ENCODE measurements around the gene CFAP74.
A peak's percentile ranks its signal among the peaks of the same experiment; 100 is the strongest.

The CFAP74 gene

DNA sequence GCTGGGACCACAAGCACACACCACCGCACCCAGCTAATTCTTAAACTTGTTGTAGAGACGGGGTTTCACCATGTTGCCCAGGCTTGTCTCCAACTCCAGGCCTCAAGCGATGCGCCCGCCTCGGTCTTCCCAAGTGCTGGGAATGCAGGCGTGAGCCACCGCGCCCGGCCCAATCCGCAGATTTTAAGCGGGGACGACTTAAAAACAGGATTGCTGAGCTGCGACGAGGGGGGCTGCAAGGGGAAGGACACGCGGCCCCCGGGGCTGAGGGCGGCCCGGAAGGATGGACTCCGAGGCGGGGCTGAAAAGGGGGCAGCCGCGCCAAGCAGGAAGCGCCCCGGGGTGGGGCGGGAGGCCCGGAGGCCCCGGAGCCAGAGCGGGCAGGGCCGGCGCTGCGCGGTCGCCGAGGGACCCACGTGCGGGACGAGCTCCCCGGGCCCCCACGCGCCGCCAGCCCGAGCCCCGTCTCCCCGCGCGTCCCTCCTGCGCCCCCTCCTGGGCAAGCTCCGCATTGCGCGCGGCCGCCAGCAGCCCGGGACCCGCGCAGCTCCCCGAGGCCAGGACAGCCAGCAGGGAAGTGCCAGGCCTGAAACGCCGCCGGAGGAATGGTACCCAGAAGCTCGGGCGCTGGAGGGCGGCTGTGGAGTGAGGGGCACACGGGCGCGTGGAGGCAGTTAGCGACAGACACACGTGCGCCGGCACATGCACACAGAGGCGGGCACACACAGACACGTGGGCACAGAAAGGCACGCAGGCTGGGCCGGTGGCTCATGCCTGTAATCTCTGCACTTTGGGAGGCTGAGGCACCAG is 41.1 kb upstream of the CFAP74 start:
- H3K4me3 ChIP-seq (ENCODE audit: low read depth, low read length): no peak overlapping the region

DNA sequence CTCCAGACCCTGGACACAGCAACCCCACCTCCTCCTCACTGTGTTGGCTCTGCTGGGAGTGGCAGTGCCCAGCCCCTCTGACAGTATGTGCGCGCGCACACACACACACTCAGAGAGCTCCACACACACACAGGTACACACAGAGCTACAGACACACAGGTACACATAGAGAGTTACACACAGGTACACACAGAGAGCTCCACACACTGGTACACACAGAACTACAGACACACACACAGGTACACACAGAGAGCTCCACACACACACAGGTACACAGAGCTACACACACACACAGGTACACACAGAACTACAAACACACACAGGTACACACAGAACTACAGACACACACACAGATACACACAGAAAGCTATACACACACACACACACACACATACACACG is 40.3 kb upstream of the CFAP74 start:
- no peak overlapping the region for H3K4me3 ChIP-seq (ENCODE audit: low read depth, low read length)
- TF ChIP-seq, protein P1, sequence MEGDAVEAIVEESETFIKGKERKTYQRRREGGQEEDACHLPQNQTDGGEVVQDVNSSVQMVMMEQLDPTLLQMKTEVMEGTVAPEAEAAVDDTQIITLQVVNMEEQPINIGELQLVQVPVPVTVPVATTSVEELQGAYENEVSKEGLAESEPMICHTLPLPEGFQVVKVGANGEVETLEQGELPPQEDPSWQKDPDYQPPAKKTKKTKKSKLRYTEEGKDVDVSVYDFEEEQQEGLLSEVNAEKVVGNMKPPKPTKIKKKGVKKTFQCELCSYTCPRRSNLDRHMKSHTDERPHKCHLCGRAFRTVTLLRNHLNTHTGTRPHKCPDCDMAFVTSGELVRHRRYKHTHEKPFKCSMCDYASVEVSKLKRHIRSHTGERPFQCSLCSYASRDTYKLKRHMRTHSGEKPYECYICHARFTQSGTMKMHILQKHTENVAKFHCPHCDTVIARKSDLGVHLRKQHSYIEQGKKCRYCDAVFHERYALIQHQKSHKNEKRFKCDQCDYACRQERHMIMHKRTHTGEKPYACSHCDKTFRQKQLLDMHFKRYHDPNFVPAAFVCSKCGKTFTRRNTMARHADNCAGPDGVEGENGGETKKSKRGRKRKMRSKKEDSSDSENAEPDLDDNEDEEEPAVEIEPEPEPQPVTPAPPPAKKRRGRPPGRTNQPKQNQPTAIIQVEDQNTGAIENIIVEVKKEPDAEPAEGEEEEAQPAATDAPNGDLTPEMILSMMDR (IDR thresholded peaks at IDR 0.05; ENCODE audit: low read depth, low read length): no peak

More for the DNA sequence above, 41.1 kb upstream of the CFAP74 start:
- TF ChIP-seq, protein P1 (IDR thresholded peaks at IDR 0.05; ENCODE audit: low read depth, low read length): peak; percentile 70

DNA sequence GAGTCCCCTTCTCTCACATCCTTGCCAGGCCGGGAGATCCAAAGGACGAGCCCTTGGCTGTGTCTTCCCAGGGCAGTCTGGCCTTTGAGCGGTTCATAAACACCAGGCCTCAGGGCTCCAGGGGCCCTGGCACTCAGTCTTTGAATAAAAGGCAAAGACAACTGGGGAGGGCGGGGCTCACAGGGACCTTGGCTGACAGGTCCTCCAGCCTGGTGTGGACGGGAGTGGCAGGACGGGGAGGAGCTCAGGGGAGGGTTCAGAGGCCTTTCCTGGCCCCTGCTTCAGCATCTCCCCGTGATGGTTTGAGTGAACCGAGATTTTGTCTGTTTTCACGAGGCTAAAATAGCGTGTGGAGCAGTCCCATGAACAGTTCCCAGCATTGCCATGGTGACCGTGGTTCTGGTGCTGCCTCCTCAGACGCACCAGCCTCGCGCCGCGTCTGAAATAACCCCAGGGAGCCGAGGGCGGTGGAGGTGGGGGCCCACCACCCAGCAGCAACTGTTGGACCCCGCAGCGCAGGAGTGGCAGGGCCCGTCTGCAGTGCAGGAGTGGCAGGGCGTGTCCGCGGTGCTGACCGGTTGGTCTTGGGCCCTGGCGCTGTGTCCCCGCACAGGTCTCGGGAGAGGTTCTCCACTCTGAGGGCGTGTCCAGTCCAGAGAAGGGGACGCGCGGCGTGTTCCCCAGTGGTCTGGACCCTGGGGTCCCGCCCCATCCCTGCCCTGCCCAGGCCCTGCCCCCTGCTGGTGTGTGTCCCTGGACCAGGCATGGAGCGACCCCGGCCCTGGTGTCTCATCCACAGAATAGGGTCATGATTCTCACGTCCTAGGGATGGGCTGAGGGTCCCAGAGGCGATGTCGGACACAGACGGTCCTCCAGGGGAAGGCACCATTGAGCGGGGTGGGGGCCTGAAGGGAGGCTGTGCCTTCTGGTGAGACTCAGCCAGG is 39.5 kb upstream of the CFAP74 start:
- TF ChIP-seq, protein P1 (IDR thresholded peaks at IDR 0.05; ENCODE audit: low read depth, low read length): no peak
- no peak overlapping the region for H3K4me3 ChIP-seq (ENCODE audit: low read depth, low read length)

DNA sequence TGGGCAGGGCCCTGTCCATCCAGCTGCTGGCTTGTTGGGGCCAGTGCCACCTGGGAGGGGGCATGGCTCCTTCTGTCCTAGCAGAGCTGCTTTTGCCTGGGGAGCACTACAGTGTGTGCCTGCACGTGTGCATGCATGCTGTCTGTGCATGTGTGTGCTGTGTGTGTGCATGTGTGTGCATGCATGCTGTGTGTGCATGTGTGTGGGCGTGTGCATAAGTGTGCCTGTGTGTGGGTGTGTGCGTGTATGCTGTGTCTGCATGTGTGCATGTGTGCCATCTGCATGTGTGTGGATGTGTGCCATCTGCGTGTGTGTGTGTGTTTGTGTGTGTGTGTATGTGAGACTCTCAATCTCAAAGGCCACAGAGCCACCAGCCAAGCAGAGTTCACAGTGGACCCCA is 38.3 kb upstream of the CFAP74 start:
- TF ChIP-seq, protein P1 (IDR thresholded peaks at IDR 0.05; ENCODE audit: low read depth, low read length): no peak
- H3K4me3 ChIP-seq (ENCODE audit: low read depth, low read length): no peak overlapping the region

DNA sequence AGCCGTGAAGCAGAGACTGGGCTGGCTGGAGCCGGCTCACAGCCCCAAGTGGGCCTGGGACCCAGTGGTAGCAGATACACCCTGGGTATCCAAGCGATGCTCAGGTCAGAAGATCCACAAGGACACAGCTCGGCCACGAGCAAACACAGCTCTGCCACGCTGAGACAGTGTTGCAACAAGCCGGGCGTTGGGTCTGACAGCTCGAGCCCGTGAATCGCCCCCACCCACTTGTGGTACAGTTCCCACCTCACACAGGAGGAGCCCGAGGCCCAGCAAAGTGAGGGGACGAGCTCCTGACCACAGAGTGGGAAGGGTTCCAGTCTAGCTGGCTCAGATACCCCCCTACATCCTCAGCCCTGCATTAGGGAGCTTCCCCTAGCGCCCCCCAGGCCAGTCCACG is 37.7 kb upstream of the CFAP74 start:
- TF ChIP-seq, protein P1 (IDR thresholded peaks at IDR 0.05; ENCODE audit: low read depth, low read length): no peak
- H3K4me3 ChIP-seq (ENCODE audit: low read depth, low read length): no peak overlapping the region

GRCh38 chr1:2039251-2039650 is 35.7 kb upstream of the CFAP74 start:
- TF ChIP-seq, protein P1 (IDR thresholded peaks at IDR 0.05; ENCODE audit: low read depth, low read length): no peak
- no peak overlapping the region for H3K4me3 ChIP-seq (ENCODE audit: low read depth, low read length)

- no peak overlapping the region for H3K4me3 ChIP-seq (ENCODE audit: low read depth, low read length)
- TF ChIP-seq, protein P1 (IDR thresholded peaks at IDR 0.05; ENCODE audit: low read depth, low read length): no peak
Observed at GRCh38 chr1:2038229-2038628, 34.6 kb upstream of the CFAP74 start.

Measured in WI38 (cell line).